ENCODE results near the gene FBXL16. TPM values are rescaled to one million over a fixed set of nuclear protein-coding genes. Genes with fewer than 3 reads are reported as not detected.
A peak's percentile ranks its signal among the peaks of the same experiment; 100 is the strongest.

Gene FBXL16
- total and polyA plus RNA-seq, 9 of the 15 experiments (the other 6 are each of a cell fraction or from before 2014, with no cell fraction given), result 0.21 to 8.2 (median 1.7) TPM

GRCh38 chr16:679814-680624 lies 25.6 kb downstream of the FBXL16 start, which contains the start of gene STUB1 (continued):
- TF ChIP-seq TSC22D4 (tag; IDR thresholded peaks at IDR 0.05) (no peak), ATF6 (CRISPR knock-in tag; IDR thresholded peaks at IDR 0.05) (peak; percentile 45; the same call in 1 of the 2 replicates), ZFP36 (IDR thresholded peaks at IDR 0.05; ENCODE audit: low read depth, low read length, partially characterized antibody) (no peak), ZNF696 (CRISPR knock-in tag; conservative IDR thresholded peaks at IDR 0.05) (no peak), ZNF79 (CRISPR knock-in tag; IDR thresholded peaks at IDR 0.05; ENCODE audit: low read depth) (no peak), ZNF449 (CRISPR knock-in tag; IDR thresholded peaks at IDR 0.05) (no peak), ZBTB34 (CRISPR knock-in tag; IDR thresholded peaks at IDR 0.05) (no peak), JUND (IDR thresholded peaks at IDR 0.05; ENCODE audit: borderline replicate concordance, low read depth, low read length) (0 out of 2 replicates have a peak, but pooled peaks have one; percentile 3), JUND (tag; IDR thresholded peaks at IDR 0.05; ENCODE audit: borderline replicate concordance, low read depth, low read length) (no peak), ELK3 (CRISPR knock-in tag; IDR thresholded peaks at IDR 0.05) (no peak), ZNF140 (CRISPR knock-in tag; IDR thresholded peaks at IDR 0.05) (no peak), RBM22 (IDR thresholded peaks at IDR 0.05; ENCODE audit: low read depth, low read length, poor library complexity, severe bottlenecking) (no peak), HMG20A (CRISPR knock-in tag; conservative IDR thresholded peaks at IDR 0.05) (no peak), SIX5 (IDR thresholded peaks at IDR 0.05; ENCODE audit: borderline replicate concordance in 1 of 2, insufficient read depth in 1 of 2, low read depth in 1 of 2, low read length in 2 of 2) (no peak), MECOM (CRISPR knock-in tag; IDR thresholded peaks at IDR 0.05) (no peak), TFAP4 (CRISPR knock-in tag; IDR thresholded peaks at IDR 0.05; ENCODE audit: borderline replicate concordance) (peak; percentile 66; the same call in 1 of the 2 replicates), ZSCAN32 (CRISPR knock-in tag; IDR thresholded peaks at IDR 0.05) (no peak), MBD2 (IDR thresholded peaks at IDR 0.05; ENCODE audit: borderline replicate concordance, low read depth) (0 out of 2 replicates have a peak, but pooled peaks have one; percentile 10)

Measured in K562 (cell line).